ENCODE results near the gene OSBPL10. TPM values are rescaled to one million over a fixed set of nuclear protein-coding genes. Genes with fewer than 3 reads are reported as not detected.

Gene OSBPL10
- total and polyA plus RNA-seq, 2 experiments from 2014 or later, result 2.4 to 8.1 TPM

GRCh38 chr3:31613177-31613576 lies 367.9 kb downstream of the OSBPL10 start:
- Histone ChIP-seq H3K27ac (no peak overlapping the region), H3K9me3 (ENCODE audit: low read depth) (no peaks in the 10 kb centered on the region), H3K9me2 (ENCODE audit: insufficient read depth) (no peaks in the 10 kb centered on the region), H3K4me3 (no peak overlapping the region), H3K27me3 (replicated peaks; ENCODE audit: insufficient read depth) (no peaks in the 10 kb centered on the region), H3K4me2 (ENCODE audit: unreplicated experiment) (no peak overlapping the region), H3K4me1 (ENCODE audit: insufficient read depth) (0 out of 2 replicates have a peak, but pooled peaks cover 4% of the 10 kb centered on the region), H3F3A (ENCODE audit: insufficient read depth) (no peaks in the 10 kb centered on the region; the same call in 1 of the 2 replicates), H3K9ac (no peak overlapping the region), H3K36me3 (ENCODE audit: low read depth) (no peaks in the 10 kb centered on the region; the same call in none of the 2 replicates), H3K79me2 (ENCODE audit: insufficient read depth) (peaks cover 85% of the 10 kb centered on the region), H2AFZ (no peak overlapping the region), H4K20me1 (ENCODE audit: insufficient read depth) (no peaks in the 10 kb centered on the region)
- 97 to 100% methylated on average over 1 of the region's 1 CpG for WGBS, 2 experiments (ENCODE audit: low coverage in 1 of 2, low lambda C conversion rate in 2 of 2, missing lambda C conversion rate in 2 of 2)
- TF ChIP-seq EZH2phosphoT487 (IDR thresholded peaks at IDR 0.05; ENCODE audit: insufficient read depth, low read depth) (no peak), EZH2 (IDR thresholded peaks at IDR 0.05; ENCODE audit: insufficient read depth, poor library complexity, severe bottlenecking) (no peak)
- DNase-seq, result no peak
- in situ Hi-C loops (cut with MboI), result loop anchor here (25.0 kb wide), 1 partner anchor 524 kb away; no protein-coding TSS in a partner anchor

Other genes starting within 250 kb of the OSBPL10 start
- 0.43 TPM in 1 of 2 replicates, not detected in the other for gene ZNF860, start 488 bp upstream of the OSBPL10 start, total RNA-seq (2014; rRNA removed; shearing (Covaris generic))
- gene ZNF860, start 488 bp upstream of the OSBPL10 start, polyA plus RNA-seq (2016; fragmentation: Nextera tagmentation; extraction: Ambion mirVana), result 0.08 TPM in 2 replicates
- gene GPD1L, start 125.4 kb upstream of the OSBPL10 start, total RNA-seq (2014; rRNA removed; shearing (Covaris generic)), result 3.5 and 3.9 TPM in 2 replicates
- 2.4 TPM in 2 replicates for gene GPD1L, start 125.4 kb upstream of the OSBPL10 start, polyA plus RNA-seq (2016; fragmentation: Nextera tagmentation; extraction: Ambion mirVana)

Data from GM23248 (cell line).